Stimulated activated CD4-positive, alpha-beta T cell treated with anti-CD3 and anti-CD28 coated beads, Interleukin-2, amount 100 ng/mL, for 48 hours (primary cell): Measurements from ENCODE around the gene BBX.

Experiments used
- DNase-seq, 2 donors: peaks; one replicate each; pipeline ENCODE4 v3.0.0-alpha.2; 2020

The BBX gene

DNA sequence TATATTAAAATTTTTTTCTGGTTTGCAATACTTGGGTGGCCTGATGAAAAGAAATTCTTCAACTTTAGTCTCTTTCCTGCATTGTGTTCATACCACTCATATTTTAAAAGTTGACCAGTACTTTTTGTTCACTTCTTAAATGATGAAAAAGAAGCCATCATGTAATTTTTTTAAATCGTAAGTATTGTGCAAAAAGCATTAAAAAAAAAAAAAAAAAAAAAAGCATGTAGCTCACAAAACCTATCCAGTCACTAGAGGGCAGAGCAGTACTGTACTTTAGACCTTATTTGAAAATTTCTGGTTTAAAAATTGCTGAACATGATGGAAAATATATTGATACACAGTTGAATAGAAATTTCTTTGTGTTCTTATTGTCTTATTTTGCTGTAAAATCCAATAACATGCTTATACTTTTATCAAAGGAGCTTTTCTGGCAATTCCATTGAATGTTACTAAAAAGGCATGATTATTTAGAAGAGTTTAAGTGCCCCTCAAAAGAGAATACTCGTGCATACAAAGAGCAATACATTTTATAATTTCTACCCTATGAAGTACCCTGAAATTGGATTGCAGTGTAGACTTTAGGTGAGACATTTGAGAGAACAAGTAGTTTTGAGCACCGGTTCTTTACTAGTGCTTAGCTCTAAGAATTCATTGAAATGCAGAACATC is 137.7 kb downstream of the BBX start:
- DNase-seq, result no peak

DNA sequence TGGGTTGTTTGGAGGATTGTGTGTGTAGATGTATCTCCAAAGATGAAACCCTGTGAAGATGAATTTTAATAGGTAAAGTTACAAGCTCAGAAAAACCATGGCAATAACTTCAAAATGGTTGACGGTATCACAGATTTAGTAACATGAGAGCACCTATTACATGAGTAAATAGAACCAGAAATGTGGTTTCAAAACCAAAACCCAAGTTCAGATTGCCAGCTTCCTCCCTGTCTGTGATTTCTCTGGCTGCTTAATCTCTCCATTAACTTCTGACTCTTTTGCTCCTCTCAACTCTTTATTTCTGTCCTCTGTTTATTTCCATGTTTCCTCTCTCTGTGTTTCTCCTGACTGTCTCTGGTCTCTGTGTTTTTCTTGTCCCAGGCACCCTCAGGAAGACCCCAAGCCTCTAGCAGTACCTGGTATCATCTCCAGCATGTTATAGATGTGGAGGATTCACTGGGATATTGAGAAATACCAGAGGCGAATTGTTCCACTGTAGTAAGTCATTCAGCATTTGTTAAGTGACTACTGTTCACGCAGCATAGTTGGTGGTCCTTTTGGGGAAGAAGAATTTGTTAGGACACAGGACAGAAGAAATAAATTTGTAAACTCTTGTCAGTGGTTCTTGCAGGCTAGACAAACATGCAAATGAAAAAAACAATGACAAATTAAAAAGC is 138.8 kb downstream of the BBX start:
- no peak for DNase-seq

DNA sequence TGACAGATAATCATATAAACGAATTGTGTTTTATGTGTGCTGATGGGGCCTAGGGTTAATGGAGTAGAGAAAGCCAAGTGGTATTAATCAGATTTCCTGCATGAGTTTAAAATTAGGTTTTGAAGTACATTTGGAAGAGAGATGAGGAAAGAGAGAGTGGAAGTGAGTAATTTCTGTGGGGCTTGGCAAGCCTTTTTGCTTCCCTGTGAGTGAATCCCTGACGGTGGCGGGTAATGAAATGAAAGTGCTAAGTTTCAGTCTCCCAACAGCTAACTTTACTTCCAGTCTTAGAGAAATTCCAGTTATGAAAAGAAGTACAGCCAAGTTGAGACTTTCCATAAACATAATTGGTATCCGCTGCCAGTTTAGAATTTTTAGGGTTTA is 139.4 kb downstream of the BBX start:
- no peak for DNase-seq

DNA sequence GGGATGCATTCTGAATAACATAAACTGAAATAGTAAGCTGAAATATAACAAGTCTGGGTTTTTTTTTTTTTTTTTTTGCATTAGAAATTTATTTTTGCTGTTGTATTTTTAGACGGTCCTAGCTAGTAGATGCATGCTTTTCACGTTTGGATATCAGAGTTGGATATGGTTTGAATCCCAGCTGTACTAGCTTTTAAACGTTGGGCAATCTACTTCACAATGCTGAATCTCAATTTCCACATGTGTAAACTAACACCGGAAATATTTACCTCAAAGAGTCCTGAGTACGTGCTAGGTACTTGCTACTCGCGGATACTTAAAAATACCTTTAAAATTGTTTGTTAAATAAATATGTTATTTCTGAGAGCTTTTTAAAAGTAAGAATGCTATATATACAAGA is 139.8 kb downstream of the BBX start:
- no peak for DNase-seq

DNA sequence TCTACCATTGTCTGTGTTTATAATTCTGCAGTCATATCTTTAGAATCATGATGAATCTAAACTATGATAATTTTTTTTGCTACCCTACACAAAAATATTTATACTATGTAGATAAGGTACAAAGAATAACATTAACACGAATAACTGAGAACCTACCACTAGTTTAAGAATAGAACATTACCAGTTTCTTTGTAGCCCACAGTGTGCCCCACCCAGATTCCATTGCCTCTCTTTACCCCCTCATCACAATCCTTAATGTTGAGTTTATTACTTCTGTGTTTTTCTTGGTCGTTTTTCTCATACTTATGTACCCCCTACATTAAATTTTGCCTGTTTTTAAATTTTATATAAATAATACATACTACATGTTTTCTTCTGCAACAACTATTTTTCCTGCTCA is 140.5 kb downstream of the BBX start:
- DNase-seq, result no peak

DNA sequence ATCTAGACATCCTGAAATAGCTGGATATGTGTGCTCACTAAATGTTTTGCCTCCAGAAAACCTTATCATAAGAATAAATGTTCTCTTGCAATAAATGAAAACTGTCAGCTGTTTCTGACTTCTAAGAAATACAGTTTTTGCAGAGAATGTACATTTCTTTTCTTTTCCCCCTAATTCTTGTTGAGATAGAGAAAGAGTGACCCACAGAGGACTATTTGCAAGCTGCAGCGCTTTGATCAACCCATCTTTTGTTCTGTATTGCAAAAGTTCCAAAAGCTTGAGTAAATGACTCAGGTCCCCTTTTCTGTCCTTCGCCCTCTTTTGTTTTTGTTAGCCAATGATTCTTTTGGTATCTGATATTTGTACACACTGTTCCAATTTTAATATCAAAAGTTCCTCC is 141.9 kb downstream of the BBX start:
- no peak for DNase-seq

DNA sequence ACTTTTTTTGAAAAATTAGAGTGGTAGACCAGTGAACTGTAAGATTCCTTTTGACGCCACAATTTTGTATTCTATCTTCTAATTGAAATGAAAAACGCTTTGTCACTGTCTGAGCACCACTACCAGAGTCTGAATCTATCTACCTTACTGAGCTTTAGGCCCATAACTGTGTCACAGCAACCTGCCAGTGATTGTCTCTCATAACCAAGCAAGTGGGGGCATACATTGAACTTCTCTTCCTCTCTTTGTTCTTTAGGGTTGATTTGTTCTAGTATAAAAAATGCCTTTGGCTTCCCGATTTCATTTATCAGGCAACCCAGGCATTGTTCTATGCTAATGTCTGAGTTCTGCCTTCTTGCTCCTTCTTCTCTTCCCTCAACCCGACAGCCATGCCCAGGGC is 142.6 kb downstream of the BBX start:
- no peak for DNase-seq

DNA sequence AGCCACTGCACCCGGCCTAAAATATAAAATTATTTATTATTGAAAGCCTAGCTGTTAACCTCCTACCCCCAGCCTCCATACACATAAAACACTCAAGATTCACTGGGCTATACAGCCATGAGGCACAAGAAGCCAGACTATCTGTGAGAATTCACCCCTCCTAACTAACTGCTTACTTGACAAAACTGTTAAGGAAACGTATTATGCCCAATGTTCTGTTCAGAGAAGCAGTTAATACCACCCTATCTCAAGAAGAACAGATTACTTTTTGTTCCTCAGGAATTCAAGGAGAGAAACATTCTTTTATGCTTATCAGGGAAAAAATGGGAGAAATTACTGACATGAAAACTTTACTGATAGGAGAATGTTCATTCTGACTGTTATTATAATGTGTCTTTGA is 144.1 kb downstream of the BBX start:
- no peak for DNase-seq

DNA sequence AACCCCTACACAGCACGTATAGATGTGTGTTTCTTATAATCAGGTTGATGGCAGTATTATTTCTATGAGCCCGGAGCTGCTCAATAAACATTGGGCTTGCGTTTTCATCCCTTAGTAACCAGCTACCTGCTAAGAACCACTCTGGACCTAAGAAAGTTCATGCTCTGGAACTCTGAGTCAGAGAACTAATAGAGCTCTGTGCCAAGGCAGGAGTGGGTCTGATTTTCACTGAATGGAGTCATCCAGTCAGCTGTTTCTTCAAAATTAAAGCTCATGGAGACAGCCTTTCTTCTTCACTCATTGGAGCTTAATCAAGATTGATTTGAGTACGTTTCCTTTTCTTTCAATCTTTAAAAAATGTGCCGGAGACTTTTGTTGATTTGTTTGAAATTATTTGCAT is 145.7 kb downstream of the BBX start:
- no peak for DNase-seq

DNA sequence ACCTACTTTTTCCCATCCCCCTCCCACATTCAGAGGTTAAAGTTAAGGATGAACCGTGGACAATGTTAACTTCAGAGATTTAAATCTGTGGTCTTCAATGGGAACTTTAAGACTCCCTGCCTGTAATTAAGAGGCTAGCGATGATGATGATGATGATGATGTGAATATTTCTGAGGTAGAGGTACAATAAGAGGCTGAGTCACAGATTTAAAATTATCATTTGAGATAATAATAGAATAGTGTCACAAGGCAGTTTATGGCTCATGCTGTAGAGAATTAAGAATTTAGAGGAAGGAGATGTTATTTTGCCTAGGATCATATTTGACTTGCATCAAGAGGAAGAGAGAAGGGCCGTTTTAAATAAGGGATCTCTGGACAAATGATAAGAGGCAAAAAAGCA is 146.2 kb downstream of the BBX start:
- no peak for DNase-seq

DNA sequence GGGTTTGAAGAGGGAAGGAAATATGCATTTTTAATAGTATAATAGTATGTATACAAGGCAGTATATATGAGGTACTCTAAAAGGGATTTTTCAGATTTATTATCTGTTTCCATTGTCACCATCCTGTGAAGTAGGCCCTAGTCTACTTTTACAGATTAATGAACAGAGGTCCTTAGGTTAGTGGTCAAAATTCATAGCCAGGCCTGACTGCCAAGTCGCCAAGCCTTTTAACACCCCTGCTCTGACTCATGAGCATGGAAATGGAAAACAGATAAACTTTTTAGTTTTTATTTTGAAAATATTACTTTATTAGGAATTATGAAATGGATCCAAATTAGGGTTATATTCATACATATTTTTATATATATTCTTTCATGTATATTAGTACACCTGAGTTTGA is 146.9 kb downstream of the BBX start:
- no peak for DNase-seq

DNA sequence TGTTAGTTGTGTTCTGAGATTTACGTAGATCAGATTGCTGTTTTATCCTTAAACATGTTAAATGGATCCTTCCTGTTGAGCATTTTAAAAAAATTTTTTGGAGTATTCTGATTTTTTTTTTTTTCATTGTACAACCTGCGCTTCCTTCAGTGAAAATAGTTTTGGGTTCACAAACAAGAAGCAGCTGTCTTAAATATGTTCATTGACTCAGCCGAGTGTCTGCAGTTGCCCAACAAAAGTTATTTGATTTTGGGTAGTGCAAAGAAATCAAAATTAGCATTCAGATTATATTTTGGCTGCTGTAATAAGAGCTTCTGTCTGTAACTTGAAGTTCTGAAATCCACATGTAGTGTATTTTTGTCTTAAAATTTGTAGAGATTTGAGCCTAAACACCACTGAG is 148.2 kb downstream of the BBX start:
- DNase-seq, result no peak

DNA sequence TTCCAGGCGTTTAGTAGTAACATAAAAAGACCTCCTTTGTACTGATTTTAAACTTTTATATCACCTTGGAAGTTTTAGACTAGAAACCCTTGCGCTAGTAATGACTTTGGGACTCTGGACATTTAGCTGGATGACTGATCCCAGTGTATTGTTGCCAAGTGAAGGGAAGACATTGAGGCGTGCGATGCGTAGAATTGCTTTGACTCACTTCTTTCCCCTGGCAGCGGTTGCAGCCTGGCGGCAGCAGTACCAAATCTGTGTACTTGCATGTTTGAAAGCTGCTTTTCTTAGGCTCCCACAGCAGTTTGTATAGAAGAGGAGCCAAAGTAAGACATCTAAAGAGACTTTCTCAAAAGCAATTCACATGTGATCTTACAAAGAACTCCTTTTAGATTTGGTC is 151.6 kb downstream of the BBX start:
- no peak for DNase-seq

DNA sequence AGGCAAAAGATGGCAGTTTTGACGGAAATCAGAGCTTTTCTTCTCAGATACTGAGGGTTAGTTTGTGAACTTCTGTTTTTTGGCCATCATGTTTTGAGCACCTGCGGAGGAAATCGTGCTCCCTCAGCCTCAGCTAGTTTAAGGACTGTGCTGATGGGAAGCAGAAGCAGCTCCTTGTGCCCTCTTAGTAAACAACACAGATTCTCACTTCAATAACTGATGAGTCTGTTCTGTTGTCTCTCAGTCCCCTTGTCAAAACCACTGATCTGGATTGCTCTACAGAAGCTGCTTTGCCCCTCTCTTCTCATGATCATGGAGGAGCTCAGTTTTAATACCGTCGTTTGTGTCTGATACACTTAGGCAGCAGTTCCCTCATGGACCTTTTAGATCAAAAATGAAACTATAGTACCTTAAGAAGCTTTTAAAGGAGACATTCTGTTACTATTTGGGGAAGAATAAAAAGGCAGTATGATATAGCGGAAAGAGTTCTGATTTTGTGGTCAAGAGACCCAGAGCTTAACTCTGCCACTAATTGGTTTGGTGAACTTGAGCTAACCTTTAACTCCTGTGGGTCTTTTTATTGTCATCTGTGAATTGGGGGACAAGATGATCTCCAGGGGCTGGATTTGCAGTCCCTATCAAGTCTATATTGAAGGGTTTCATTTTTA is 152.6 kb downstream of the BBX start:
- no peak for DNase-seq

DNA sequence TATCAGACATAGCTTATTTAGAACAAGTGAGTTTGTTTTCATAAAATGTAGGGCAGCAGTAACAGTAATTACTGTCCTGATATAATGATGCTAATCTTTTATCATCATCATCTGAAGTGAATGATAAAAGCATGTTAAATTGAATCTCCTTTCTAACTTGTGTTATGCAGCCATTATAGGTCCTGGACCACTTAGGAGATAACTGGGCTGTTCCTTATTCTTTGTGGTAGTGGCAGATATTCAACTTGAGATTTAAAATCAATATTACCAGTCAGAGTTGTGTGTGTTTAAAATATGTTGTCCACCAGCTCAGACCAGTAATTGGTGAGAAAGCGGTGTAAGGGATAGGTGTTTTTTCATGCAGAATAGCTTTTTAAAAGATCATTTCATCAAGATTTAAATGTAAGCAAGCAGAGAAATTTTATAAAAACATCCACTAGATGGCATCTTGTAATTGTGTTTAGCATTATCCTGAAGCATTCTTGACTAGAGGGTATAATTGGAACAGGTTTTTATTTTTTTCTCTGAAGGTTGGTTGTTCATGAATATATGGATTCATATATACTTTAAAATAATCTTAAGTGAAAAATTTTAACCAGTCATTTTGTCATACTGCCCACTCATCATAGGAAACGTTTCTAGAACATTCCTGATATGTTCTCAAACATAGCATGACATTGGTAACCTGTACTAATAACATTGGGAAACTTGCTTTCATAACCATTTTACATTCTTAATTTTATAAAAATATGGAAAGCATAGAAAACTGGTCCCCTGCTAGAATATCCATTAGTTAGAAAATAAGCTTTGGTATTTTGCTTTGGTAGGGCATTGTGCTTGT is 153.9 kb downstream of the BBX start:
- no peak for DNase-seq

DNA sequence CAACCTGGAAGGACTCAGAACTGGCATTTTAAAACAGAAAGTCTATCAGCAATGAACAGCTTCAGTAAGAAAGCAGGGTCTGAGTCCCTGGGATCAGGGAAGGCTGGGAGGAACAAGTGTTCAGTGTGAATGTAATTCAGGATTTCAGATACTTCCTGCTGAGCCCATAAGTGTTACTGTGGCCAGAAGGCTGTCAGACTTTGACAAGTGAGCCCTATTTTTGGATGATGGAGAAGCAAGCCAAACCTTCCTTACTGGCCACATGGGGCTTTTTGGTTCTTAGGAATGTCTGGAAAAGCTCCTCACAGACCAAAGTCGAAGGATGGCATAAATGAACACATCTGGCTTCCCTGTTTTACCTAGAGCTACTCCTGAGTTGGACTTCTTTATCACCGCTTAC is 157.2 kb downstream of the BBX start:
- DNase-seq, result no peak

DNA sequence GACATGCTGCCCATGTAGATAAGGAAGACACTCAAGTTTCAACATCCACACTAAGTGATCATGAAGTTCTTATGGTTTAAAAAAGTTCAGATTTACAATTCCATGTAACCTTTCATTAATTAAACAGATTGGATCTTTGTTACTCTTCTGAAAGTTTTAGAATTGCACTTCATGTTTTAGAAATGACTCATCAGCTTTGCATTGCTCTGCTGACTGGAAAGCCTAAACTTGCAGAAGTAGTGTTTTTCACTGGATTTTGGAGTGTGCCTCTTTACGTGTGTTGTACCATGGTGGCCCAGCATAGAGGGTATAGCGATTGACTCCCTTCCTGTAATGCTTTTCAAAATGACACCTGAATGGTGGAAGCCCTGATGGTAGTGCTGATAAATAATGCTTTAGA is 157.9 kb downstream of the BBX start:
- DNase-seq, result no peak

DNA sequence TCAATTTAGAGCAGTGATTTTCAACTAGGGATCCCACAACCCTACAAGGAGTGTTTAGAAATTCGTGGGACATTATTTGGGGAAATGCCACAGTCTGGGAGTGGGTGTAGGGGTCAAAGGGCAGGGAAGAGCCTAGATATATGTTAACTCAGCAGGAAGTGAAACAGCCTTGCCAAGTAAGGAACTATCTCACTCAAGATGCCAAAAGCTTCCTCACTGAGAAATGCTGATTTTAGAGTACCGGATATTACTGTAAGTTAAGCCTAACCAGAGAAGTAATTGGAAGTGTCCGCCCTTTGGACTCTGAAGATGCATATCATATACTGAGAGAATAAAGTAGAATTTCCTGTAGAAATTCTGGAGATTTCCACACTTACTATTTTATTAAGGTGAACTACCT is 158.6 kb downstream of the BBX start:
- DNase-seq, result no peak

DNA sequence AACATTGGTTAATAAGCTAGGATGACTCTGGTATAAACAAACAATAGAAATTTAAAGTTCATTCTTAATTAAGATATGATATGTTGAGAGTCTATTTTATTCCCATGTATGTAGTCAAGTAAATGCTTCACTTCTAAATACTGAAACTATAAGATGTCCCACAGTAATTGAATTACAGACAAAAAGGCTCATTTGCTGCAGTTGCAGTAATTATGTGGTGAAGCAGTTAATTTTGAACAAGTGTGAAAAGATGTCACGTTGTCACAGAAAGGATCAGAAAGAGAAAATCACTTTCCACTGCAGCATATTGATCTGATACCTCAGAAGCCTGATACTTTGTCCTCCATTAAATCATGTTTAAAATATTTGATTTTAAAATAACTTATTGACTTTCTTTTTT is 159.8 kb downstream of the BBX start:
- no peak for DNase-seq

DNA sequence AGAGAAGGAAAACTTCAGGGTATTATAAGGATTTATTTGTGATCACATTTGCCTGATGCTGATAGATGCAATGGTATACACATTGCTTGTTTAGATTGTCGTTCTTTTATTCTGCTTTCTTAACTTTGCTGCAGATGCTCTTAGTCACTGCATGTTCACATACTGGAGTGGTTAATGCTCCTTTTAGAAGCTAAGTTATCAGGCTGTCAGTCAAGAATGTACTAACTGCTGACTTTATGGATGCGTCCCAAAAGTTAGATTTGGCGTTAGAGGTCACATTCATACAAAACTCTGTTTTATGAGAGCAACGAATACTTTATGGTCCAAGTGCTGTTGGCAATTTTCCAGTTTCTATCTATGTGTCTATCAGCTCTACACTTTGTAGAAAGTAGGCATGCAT is 160.7 kb downstream of the BBX start:
- no peak for DNase-seq

DNA sequence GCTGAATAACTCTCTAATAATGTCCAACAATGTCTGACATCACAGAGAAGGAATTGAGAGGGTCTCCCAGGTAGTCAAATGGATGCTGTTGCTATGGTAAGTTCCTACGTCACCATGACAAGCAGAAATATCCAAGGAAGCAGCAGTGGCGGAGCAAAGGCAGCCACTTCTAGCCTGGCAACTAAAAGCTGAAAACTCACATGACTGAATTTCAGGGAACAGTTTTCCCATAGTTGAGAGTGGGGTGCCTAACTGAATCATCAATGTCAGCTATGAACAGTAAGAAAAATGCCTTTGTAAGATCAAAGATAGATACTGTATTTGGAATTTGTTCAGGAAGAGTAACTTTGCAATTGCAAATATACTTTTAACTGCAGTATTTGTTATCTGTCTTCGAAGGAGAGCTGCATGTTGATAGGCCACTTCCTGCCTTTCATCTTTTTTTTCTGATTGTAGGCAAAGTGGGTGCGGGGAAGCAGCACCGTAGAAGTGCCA is 161.7 kb downstream of the BBX start:
- no peak for DNase-seq

DNA sequence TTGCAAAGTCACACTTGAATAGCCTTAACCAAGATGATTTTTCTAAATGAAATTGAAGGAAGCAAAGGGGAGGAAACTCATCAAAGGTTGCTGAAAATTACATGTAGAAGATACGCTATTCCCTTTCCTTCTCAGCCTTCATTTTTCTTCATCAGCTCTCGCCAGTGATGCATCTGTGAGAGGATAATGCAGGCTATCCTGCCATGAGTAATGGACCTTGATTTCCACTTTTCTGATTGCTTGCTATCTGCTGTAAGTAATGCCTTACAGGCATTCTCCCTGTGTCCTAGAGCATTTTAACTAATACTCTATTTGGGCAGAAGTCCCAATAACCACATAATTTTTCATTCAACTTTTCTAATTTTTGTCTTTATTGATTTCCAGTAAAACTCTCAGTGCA is 162.6 kb downstream of the BBX start:
- DNase-seq, result no peak

DNA sequence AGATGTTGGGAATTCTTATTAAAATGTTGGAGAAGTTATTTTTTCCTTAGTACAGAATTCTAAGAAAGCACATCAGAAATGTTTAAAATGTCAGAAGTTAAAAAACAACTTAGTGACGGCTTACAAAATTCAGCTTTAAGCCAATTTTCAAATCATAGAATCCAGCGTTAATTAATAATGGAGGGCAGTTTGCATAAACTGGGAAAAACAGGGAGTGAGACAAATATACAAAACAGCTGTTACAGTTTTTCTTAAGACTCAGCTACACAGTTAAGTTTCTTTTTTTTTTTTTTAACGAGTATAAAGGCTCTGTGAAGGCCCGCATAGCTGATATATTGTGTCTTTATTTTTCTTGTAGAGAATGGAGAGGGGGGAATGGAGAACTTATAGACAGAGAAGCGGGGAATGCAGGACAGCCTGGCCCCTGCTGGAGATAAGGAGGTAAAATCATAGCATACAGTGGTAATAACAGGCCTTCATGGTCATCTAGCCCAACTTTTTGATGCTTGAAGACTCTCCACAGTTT is 164.4 kb downstream of the BBX start:
- no peak for DNase-seq
